Right lobe of liver (tissue), 4 donors: ENCODE data around the gene PEPD.

Source experiments
- CTCF ChIP-seq, 4 donors: fragments of 200-600 bp in 3 of 4; fragments of 450-650 bp in 1 of 4; IDR thresholded peaks; one replicate each; pipeline versions ENCODE4 v1.5.1 to v1.8.0; 2016 to 2022; ENCODE audit warnings: antibody characterized with exemption in 4 of 4, mild to moderate bottlenecking in 2 of 4
- POLR2A ChIP-seq: fragments of 450-650 bp; IDR thresholded peaks from one replicate; pipeline ENCODE4 v1.6.1; 2017; ENCODE audit warnings: antibody characterized with exemption, mild to moderate bottlenecking
- donor health status: DM: no; HTN: no; CAD: no.
- donor health status: DM: no; HTN: no; CAD: no.
- donor health status: DM: no; HTN: yes; CAD: no.

- TF ChIP-seq CTCF (IDR thresholded peaks at IDR 0.05) = no peak
- no peak for TF ChIP-seq POLR2A
Observed at GRCh38 chr19:33551676-33552075, 30.1 kb upstream of the PEPD start.
